AG09319 (cell line): ENCODE results near the gene NUDCD3.

Experiments used
- DNase-seq: peaks from one replicate; pipeline ENCODE4 v3.0.0-alpha.2; 2010; ENCODE audit warnings: low read depth; ENCODE audit errors: extremely low read depth
- CTCF ChIP-seq: IDR thresholded peaks from 2 replicates; pipeline ENCODE4 v1.5.1; 2011; ENCODE audit warnings: low read depth, mild to moderate bottlenecking, inconsistent platforms, low read length, moderate library complexity

NUDCD3 gene

GRCh38 chr7:44403775-44404174 is 86.7 kb downstream of the NUDCD3 start:
- no peak for TF ChIP-seq CTCF
- DNase-seq: no peak

GRCh38 chr7:44403176-44403759 is 87.2 kb downstream of the NUDCD3 start:
- TF ChIP-seq CTCF: no peak

GRCh38 chr7:44402401-44403060 is 87.9 kb downstream of the NUDCD3 start:
- no peak for TF ChIP-seq CTCF

More at GRCh38 chr7:44403176-44403759, 87.2 kb downstream of the NUDCD3 start:
- DNase-seq: no peak

GRCh38 chr7:44401692-44402091 is 88.8 kb downstream of the NUDCD3 start:
- no peak for DNase-seq

More at GRCh38 chr7:44402401-44403060, 87.9 kb downstream of the NUDCD3 start:
- DNase-seq: no peak

GRCh38 chr7:44400033-44400511 is 90.4 kb downstream of the NUDCD3 start:
- no peak for TF ChIP-seq CTCF
- no peak for DNase-seq

More at GRCh38 chr7:44401692-44402091, 88.8 kb downstream of the NUDCD3 start:
- no peak for TF ChIP-seq CTCF

GRCh38 chr7:44398953-44399574 is 91.4 kb downstream of the NUDCD3 start:
- no peak for TF ChIP-seq CTCF
- DNase-seq: peak; percentile 46

- no peak for TF ChIP-seq CTCF
- DNase-seq: no peak
Observed at GRCh38 chr7:44398511-44398911, 91.9 kb downstream of the NUDCD3 start.
